Measurements from ENCODE around the gene DDX54.

- TF ChIP-seq CTCF (IDR thresholded peaks at IDR 0.05; ENCODE audit: insufficient read depth, low read length), result no peak
- TF ChIP-seq POLR2AphosphoS5 (IDR thresholded peaks at IDR 0.05; ENCODE audit: low read depth), result no peak
These were observed 65.2 kb downstream of the DDX54 start for GRCh38 chr12:113119980-113120669.

All from HL-60 (cell line).